ENCODE results near the gene RAB8A.

DNA sequence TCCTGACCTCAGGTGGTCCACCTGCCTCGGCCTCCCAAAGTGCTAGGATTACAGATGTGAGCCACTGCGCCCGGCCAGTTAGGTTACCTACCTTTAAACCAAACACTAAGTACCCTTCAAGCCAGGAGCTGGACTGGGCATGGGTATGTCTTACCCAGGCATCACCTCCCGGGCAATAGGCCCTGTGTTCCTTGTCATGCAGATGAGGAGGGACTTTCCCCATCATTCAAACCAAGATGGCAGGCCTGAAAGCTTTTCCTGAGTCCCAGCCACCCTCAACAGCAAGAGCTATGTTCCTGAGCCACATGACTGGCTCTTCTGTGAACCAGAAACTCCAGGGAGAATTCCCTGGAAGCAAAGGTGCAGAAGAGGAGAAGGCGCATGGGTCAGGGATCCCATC is 9.5 kb downstream of the RAB8A start:
- TF ChIP-seq RAD21 (IDR thresholded peaks at IDR 0.05), result no peak
- TF ChIP-seq, protein P1, sequence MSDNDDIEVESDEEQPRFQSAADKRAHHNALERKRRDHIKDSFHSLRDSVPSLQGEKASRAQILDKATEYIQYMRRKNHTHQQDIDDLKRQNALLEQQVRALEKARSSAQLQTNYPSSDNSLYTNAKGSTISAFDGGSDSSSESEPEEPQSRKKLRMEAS (IDR thresholded peaks at IDR 0.05), result no peak
- no peak for TF ChIP-seq TAF1 (conservative IDR thresholded peaks at IDR 0.05)
- TF ChIP-seq, protein P2, sequence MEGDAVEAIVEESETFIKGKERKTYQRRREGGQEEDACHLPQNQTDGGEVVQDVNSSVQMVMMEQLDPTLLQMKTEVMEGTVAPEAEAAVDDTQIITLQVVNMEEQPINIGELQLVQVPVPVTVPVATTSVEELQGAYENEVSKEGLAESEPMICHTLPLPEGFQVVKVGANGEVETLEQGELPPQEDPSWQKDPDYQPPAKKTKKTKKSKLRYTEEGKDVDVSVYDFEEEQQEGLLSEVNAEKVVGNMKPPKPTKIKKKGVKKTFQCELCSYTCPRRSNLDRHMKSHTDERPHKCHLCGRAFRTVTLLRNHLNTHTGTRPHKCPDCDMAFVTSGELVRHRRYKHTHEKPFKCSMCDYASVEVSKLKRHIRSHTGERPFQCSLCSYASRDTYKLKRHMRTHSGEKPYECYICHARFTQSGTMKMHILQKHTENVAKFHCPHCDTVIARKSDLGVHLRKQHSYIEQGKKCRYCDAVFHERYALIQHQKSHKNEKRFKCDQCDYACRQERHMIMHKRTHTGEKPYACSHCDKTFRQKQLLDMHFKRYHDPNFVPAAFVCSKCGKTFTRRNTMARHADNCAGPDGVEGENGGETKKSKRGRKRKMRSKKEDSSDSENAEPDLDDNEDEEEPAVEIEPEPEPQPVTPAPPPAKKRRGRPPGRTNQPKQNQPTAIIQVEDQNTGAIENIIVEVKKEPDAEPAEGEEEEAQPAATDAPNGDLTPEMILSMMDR (IDR thresholded peaks at IDR 0.05; ENCODE audit: low read depth, low read length, missing input control), result no peak
- no peak for TF ChIP-seq FOXA1 (IDR thresholded peaks at IDR 0.05)
- TF ChIP-seq, protein P3, sequence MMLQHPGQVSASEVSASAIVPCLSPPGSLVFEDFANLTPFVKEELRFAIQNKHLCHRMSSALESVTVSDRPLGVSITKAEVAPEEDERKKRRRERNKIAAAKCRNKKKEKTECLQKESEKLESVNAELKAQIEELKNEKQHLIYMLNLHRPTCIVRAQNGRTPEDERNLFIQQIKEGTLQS (IDR thresholded peaks at IDR 0.05), result no peak
- no peak for TF ChIP-seq RXRA (IDR thresholded peaks at IDR 0.05)
- TF ChIP-seq JUND (IDR thresholded peaks at IDR 0.05), result no peak
- no peak for TF ChIP-seq SP1 (IDR thresholded peaks at IDR 0.05)
- no peak for TF ChIP-seq EGR1 (IDR thresholded peaks at IDR 0.05; ENCODE audit: low read depth in 2 of 2)
